ENCODE measurements around the gene SPTB. TPM values are rescaled to one million over a fixed set of nuclear protein-coding genes. Genes with fewer than 3 reads are reported as not detected.
A peak's percentile ranks its signal among the peaks of the same experiment; 100 is the strongest.

SPTB gene
- total RNA-seq, 1 donor from 2014 or later, result 3.0 TPM

DNA sequence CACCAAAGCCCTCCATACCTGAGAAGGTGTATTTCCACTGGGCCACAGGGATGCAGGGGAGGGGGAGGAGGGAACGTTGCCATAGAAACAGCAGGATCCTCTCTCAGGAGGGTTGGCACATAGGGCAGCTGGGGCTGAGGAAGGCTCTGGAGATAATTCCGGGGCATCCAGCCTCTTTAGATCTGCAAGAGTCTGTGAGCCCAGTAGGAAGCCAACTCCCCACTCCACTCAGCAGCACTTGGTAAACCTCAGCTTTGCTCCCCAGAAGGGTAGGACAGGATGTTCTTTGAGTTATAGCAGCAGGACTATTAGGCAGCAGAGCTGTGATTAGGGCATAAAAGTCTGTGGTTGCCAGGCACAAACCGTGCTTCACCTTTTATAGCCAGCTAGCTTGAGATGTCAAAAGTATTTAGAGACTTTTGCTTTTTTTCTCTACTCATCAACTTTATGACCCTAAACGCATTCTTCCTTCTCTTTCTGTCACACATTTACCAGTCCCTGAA is 183.3 kb downstream of the SPTB start:
- peaks cover 13% of the 10 kb centered on the region for H3K4me1 ChIP-seq
- H3K27me3 ChIP-seq, result no peaks in the 10 kb centered on the region
- H3K27ac ChIP-seq, result no peak overlapping the region
- intact Hi-C loops (cut with DNase I), result no loop called here
- ATAC-seq (peak; percentile 62), DNase-seq (no peak)
- H3K36me3 ChIP-seq, result no peaks in the 10 kb centered on the region
- TF ChIP-seq, protein P1, sequence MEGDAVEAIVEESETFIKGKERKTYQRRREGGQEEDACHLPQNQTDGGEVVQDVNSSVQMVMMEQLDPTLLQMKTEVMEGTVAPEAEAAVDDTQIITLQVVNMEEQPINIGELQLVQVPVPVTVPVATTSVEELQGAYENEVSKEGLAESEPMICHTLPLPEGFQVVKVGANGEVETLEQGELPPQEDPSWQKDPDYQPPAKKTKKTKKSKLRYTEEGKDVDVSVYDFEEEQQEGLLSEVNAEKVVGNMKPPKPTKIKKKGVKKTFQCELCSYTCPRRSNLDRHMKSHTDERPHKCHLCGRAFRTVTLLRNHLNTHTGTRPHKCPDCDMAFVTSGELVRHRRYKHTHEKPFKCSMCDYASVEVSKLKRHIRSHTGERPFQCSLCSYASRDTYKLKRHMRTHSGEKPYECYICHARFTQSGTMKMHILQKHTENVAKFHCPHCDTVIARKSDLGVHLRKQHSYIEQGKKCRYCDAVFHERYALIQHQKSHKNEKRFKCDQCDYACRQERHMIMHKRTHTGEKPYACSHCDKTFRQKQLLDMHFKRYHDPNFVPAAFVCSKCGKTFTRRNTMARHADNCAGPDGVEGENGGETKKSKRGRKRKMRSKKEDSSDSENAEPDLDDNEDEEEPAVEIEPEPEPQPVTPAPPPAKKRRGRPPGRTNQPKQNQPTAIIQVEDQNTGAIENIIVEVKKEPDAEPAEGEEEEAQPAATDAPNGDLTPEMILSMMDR (IDR thresholded peaks at IDR 0.05), result no peak
- no peaks in the 10 kb centered on the region for H3K9me3 ChIP-seq
- H3K4me3 ChIP-seq, result no peak overlapping the region

Small RNAs within 50 kb of the gene (microRNA-seq; reads per million reads assigned to microRNA genes)
- gene MIR7855 (ENCODE audit: borderline microRNAs expressed), result not detected

Other genes starting within 250 kb of the SPTB start
- gene PLEKHG3, start 175.5 kb downstream of the SPTB start, total RNA-seq, result 34.5 TPM
- 52.5 TPM for gene CHURC1, start 34.5 kb upstream of the SPTB start, total RNA-seq
- gene GPX2, start 62.8 kb upstream of the SPTB start, total RNA-seq, result 0.69 TPM
- gene RAB15, start 92.4 kb upstream of the SPTB start, total RNA-seq, result 21.5 TPM
- 14.2 TPM for gene FNTB, start 107.0 kb upstream of the SPTB start, total RNA-seq
- 102 TPM for gene MAX, start 222.6 kb upstream of the SPTB start, total RNA-seq